ENCODE data around the gene LARP1.
"Not testable (repeated sequence)": the region's sequence is repeated elsewhere in the genome, so short reads cannot be mapped to it uniquely, and the experiment has no call there.

Gene LARP1

DNA sequence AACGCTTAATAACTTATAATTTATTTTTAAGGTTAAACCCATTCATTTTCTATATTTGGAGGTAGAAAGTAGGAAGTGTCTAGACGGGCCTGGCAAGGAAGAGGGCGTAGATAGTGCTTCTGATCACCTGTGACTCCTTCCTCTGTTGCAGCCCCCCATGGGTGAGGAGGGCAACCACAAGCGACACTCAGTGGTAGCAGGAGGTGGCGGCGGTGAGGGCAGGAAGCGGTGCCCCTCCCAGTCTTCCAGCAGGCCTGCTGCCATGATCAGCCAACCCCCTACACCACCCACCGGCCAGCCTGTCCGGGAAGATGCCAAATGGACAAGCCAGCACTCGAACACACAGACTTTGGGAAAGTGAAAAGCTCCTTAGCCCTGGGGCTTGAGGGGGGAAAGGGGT, 58.6 kb downstream of the LARP1 start:
- DNase-seq, result no peak
- in situ Hi-C loops (cut with HindIII; ENCODE audit: low pct_ligation_motif_present, low pct_unique_long_range_greater_than_20kb, low sequenced_read_pairs), result no loop called here

- no peak for DNase-seq
- in situ Hi-C loops (cut with HindIII; ENCODE audit: low pct_ligation_motif_present, low pct_unique_long_range_greater_than_20kb, low sequenced_read_pairs), result no loop called here
These were observed 59.8 kb downstream of the LARP1 start for GRCh38 chr5:154815025-154815424.

- DNase-seq, result no peak
- in situ Hi-C loops (cut with HindIII; ENCODE audit: low pct_ligation_motif_present, low pct_unique_long_range_greater_than_20kb, low sequenced_read_pairs), result no loop called here
These were observed 60.6 kb downstream of the LARP1 start for GRCh38 chr5:154815684-154816247.

DNA sequence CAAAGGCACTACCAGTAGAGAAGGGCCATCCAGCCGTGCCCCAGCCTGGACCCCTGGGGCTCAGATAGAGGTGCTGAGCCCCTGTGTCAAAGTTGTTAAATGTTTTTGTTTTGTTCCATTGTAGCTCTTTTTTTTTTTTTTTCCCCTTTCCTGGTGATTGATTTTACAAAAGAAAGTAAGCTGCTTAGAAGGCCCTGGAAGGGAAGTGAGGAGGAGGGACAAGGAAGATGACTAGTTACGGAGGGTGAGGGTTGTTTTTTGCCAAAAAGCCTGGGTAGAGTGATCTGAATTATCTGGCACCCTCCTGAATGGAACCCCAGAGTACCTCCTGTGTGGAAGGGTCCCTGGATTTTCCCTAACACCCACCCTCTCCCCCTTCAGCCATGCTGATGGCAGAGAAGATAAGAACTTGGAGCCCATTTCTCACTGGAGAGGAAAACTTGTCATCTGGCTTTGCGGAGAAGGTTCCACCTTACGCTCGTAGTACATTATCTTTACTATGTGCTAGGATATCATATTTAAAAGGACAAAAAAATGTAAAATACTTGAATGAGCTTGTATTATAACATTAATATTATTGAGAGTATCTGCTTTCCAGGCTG, 61.8 kb downstream of the LARP1 start:
- no peak for DNase-seq
- in situ Hi-C loops (cut with HindIII; ENCODE audit: low pct_ligation_motif_present, low pct_unique_long_range_greater_than_20kb, low sequenced_read_pairs), result no loop called here

- in situ Hi-C loops (cut with HindIII; ENCODE audit: low pct_ligation_motif_present, low pct_unique_long_range_greater_than_20kb, low sequenced_read_pairs), result no loop called here
- no peak for DNase-seq
These were observed 62.6 kb downstream of the LARP1 start for GRCh38 chr5:154817815-154818214.

GRCh38 chr5:154818471-154819116, 63.4 kb downstream of the LARP1 start:
- DNase-seq, result no peak
- in situ Hi-C loops (cut with HindIII; ENCODE audit: low pct_ligation_motif_present, low pct_unique_long_range_greater_than_20kb, low sequenced_read_pairs), result no loop called here

- DNase-seq, result no peak
These were observed 64.4 kb downstream of the LARP1 start for GRCh38 chr5:154819546-154819945.

DNA sequence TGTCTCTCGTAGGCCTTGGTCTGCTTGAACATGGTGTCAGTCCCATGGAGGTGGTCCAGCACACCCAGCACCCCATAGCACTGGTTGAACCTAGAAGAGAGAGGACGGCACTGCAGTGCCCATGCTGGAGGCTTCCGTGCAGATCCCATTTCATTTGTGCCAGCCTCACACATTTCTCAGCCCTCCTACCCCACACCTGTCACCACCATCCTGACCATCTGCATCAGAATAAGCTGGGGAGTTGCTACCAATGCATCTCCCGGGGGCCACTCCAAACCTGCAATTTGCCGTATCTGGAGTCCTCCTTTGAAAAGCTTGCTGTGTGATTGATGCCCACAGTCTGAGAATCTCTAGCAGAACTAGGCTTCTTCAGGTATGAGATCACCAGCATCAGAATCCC, 65.2 kb downstream of the LARP1 start:
- DNase-seq, result no peak
- in situ Hi-C loops (cut with HindIII; ENCODE audit: low pct_ligation_motif_present, low pct_unique_long_range_greater_than_20kb, low sequenced_read_pairs), result no loop called here

More at GRCh38 chr5:154819546-154819945, 64.4 kb downstream of the LARP1 start:
- in situ Hi-C loops (cut with HindIII; ENCODE audit: low pct_ligation_motif_present, low pct_unique_long_range_greater_than_20kb, low sequenced_read_pairs), result no loop called here

DNA sequence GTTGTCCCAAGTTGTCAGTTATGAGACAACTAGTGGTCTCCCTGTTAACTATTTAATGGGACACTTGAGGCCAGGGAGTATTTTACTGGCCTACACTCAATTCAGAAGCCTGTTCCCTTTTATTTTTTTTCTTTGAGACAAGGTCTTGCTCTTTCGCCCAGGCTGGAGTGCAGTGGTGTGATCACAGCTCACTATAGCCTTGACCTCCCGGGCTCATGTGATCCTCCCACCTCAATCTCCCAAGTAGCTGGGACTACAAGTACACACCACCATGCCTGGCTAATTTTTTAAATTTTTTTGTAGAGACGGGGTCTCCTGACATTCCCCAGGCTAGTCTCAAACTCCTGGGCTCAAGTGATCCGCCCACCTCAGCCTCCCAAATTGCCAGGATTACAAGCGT, 67.7 kb downstream of the LARP1 start:
- in situ Hi-C loops (cut with HindIII; ENCODE audit: low pct_ligation_motif_present, low pct_unique_long_range_greater_than_20kb, low sequenced_read_pairs); DNase-seq: not testable (repeated sequence)

GRCh38 chr5:154823605-154824004, 68.4 kb downstream of the LARP1 start:
- in situ Hi-C loops (cut with HindIII; ENCODE audit: low pct_ligation_motif_present, low pct_unique_long_range_greater_than_20kb, low sequenced_read_pairs), result no loop called here

GRCh38 chr5:154824070-154824469, 68.9 kb downstream of the LARP1 start:
- no peak for DNase-seq
- in situ Hi-C loops (cut with HindIII; ENCODE audit: low pct_ligation_motif_present, low pct_unique_long_range_greater_than_20kb, low sequenced_read_pairs), result no loop called here

More at GRCh38 chr5:154823605-154824004, 68.4 kb downstream of the LARP1 start:
- DNase-seq, result no peak

DNA sequence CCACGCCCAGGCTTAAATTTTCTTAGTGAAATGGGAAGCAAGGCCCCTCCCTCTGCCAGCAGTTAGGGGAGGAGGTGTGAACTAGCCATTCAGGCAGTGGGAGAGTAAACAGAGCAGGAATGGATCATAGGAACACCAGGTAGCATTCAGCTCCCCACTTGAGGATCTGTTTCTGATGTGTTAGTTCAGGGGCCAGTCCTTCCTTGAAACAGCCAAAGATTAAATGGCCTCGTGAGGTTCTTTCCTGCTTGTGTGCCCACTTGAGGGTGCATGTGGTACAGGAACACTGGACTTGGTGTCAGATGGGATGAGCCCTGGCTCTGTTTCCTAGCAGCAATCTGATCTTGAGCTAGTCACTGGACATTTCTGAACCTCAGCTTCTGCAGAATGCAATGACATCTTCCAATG, 74.0 kb downstream of the LARP1 start:
- DNase-seq, result no peak

DNA sequence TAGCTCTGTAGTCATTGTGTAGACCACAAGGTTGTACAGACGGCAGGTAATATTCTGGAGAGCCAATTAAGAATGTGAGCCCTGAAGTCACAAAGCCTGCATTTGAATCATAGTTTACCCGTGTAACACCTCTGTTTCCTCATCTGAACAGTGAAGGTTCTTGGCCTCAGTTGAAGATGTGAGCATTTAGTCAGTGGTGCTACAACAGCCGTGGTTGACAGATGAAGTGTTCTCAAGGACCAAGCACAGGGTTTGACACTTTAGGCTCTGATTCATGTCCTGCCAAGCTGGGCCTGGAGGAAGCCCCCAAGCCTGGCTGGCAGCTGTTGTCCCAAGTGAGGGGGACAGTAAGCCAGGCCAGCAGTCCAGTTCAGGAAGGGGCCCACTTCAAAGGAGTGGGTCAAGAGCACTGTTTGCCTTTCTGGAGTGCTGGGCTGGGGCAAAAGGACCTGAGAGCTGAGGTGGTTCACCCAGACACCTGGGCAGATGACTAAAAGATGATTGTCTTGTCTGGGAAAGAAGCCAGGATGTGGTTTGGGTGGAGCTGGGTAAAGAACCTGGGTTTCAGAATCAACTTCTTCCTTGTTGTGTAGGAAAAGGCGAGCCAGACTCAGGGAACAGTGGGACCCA, 74.5 kb downstream of the LARP1 start:
- in situ Hi-C loops (cut with HindIII; ENCODE audit: low pct_ligation_motif_present, low pct_unique_long_range_greater_than_20kb, low sequenced_read_pairs), result no loop called here
- DNase-seq, result no peak

More for the DNA sequence above, 74.0 kb downstream of the LARP1 start:
- in situ Hi-C loops (cut with HindIII; ENCODE audit: low pct_ligation_motif_present, low pct_unique_long_range_greater_than_20kb, low sequenced_read_pairs), result no loop called here

GRCh38 chr5:154830219-154830595, 75.0 kb downstream of the LARP1 start:
- DNase-seq, result no peak
- in situ Hi-C loops (cut with HindIII; ENCODE audit: low pct_ligation_motif_present, low pct_unique_long_range_greater_than_20kb, low sequenced_read_pairs), result no loop called here

- in situ Hi-C loops (cut with HindIII; ENCODE audit: low pct_ligation_motif_present, low pct_unique_long_range_greater_than_20kb, low sequenced_read_pairs), result no loop called here
These were observed 75.4 kb downstream of the LARP1 start for GRCh38 chr5:154830596-154830995.

GRCh38 chr5:154831451-154831850, 76.3 kb downstream of the LARP1 start:
- in situ Hi-C loops (cut with HindIII; ENCODE audit: low pct_ligation_motif_present, low pct_unique_long_range_greater_than_20kb, low sequenced_read_pairs), result no loop called here

More at GRCh38 chr5:154830596-154830995, 75.4 kb downstream of the LARP1 start:
- no peak for DNase-seq

DNA sequence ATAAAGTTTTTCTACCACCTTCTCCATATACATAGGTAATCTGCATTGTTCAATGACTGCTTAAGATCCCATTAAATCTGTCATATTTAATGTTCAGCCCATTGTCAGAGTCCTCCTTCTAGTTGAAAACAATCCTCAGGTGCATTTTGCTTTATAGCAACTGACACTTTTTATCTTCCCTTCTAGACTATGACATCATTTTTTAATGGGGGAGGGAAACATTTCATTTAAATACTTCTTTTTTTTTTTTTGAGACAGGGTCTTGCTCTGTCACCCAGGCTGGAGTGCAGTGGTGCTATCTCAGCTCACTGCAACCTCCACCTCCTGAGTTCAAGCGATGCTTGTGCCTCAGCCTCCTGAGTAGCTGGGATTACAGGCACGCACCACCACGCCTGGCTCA, 77.6 kb downstream of the LARP1 start:
- in situ Hi-C loops (cut with HindIII; ENCODE audit: low pct_ligation_motif_present, low pct_unique_long_range_greater_than_20kb, low sequenced_read_pairs), result not testable (repeated sequence)

More at GRCh38 chr5:154831451-154831850, 76.3 kb downstream of the LARP1 start:
- DNase-seq, result no peak

DNA sequence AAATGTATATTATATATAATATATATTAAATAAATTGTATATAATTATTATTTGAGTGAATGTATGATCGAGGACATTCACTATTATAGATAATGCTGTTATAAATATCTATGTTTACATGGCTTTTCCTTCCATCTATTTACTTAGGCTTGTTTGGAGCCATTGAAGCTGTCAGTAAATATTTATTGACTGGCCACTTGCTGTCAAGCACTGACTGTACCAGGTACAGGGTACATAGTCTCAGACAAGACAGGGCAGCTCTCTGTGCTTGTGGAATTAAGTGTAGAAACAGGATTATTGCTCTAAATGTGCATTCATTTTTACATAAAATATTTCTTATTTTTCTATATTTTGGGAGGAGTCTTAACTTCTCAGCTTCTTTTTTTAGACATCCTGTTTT, 78.9 kb downstream of the LARP1 start:
- no peak for DNase-seq
- in situ Hi-C loops (cut with HindIII; ENCODE audit: low pct_ligation_motif_present, low pct_unique_long_range_greater_than_20kb, low sequenced_read_pairs), result no loop called here

More for the DNA sequence above, 77.6 kb downstream of the LARP1 start:
- DNase-seq, result not testable (repeated sequence)

GRCh38 chr5:154835701-154836052, 80.5 kb downstream of the LARP1 start:
- in situ Hi-C loops (cut with HindIII; ENCODE audit: low pct_ligation_motif_present, low pct_unique_long_range_greater_than_20kb, low sequenced_read_pairs); DNase-seq: not testable (repeated sequence)

Data from ACHN (cell line).